ENCODE results near the gene ADAMTSL5. TPM values are rescaled to one million over a fixed set of nuclear protein-coding genes. Genes with fewer than 3 reads are reported as not detected.

ADAMTSL5 gene
- total and polyA plus RNA-seq, 2 of the 8 experiments (the other 6 are each of a cell fraction or from before 2014, with no cell fraction given) = 0.82 to 0.99 TPM

- no peak for TF ChIP-seq CHD7 (IDR thresholded peaks at IDR 0.05; ENCODE audit: insufficient replicate concordance, low read length)
- TF ChIP-seq SUZ12 (IDR thresholded peaks at IDR 0.05; ENCODE audit: low read length) = no peak
- no peak for TF ChIP-seq KDM5A (IDR thresholded peaks at IDR 0.05; ENCODE audit: low read length)
Observed at GRCh38 chr19:1486720-1487575, 25.9 kb downstream of the ADAMTSL5 start (continued).
